Esophagus muscularis mucosa (tissue), 4 donors: ENCODE measurements around the gene PKP1.

Experiments
- CTCF ChIP-seq, 3 experiments: fragments of 200-600 bp in 2 of 3; fragments of 450-650 bp in 1 of 3; sonication (generic) in 2 of 3; IDR thresholded peaks; one replicate each; pipeline ENCODE4 v1.5.1; 2017 to 2019; ENCODE audit warnings: antibody characterized with exemption in 3 of 3, mild to moderate bottlenecking in 2 of 3, moderate library complexity in 1 of 3
- EP300 ChIP-seq: sonication (generic); formaldehyde crosslinking; IDR thresholded peaks from one replicate; pipeline ENCODE4 v1.6.1; 2017; ENCODE audit warnings: antibody characterized with exemption
- POLR2A ChIP-seq: fragments of 450-650 bp; IDR thresholded peaks from one replicate; pipeline ENCODE4 v1.6.1; 2017; ENCODE audit warnings: antibody characterized with exemption, moderate library complexity, mild to moderate bottlenecking, low read depth
- POLR2AphosphoS5 ChIP-seq, 2 donors: sonication (generic); formaldehyde crosslinking; IDR thresholded peaks; one replicate each; pipeline ENCODE4 v1.6.1; 2017; ENCODE audit warnings: antibody characterized with exemption in 2 of 2

- TF ChIP-seq POLR2A (no peak), CTCF (IDR thresholded peaks at IDR 0.05) (no peak), POLR2AphosphoS5 (IDR thresholded peaks at IDR 0.05) (no peak), EP300 (no peak)
These were observed 35.4 kb downstream of the PKP1 start for GRCh38 chr1:201318504-201319340.
